Activated T-helper 17 cell treated with anti-CD3 and anti-CD28 coated beads, Interleukin-2, amount 50 U/mL, for 72 hours (primary cell): ENCODE results near the gene MDH2. TPM values are rescaled to one million over a fixed set of nuclear protein-coding genes. Genes with fewer than 3 reads are reported as not detected.
"Not testable (repeated sequence)": the region's sequence is repeated elsewhere in the genome, so short reads cannot be mapped to it uniquely, and the experiment has no call there.

Source experiments
- ATAC-seq: fragments of 150-1000 bp; cut with Tn5 transposase; replicated peaks from 2 replicates; pipeline ENCODE4 v1.10.0; 2021; ENCODE audit warnings: mild to moderate bottlenecking, moderate library complexity
- H3K27ac Mint-ChIP-seq: one replicate; pipeline ENCODE4 v1.8.0; 2022; ENCODE audit warnings: mixed read lengths
- H3K27me3 Mint-ChIP-seq: one replicate; pipeline ENCODE4 v1.8.0; 2022; ENCODE audit warnings: mixed read lengths
- H3K36me3 Mint-ChIP-seq: one replicate; pipeline ENCODE4 v1.8.0; 2022; ENCODE audit warnings: low read depth, mild to moderate bottlenecking, mixed read lengths
- H3K4me1 Mint-ChIP-seq: one replicate; pipeline ENCODE4 v1.8.0; 2022; ENCODE audit warnings: mixed read lengths
- H3K4me3 Mint-ChIP-seq: one replicate; pipeline ENCODE4 v1.8.0; 2022; ENCODE audit warnings: mild to moderate bottlenecking, mixed read lengths
- H3K9me3 Mint-ChIP-seq: one replicate; pipeline ENCODE4 v1.8.0; 2022; ENCODE audit warnings: mixed read lengths
- total RNA-seq, 2 donors: library from RNA; stranded (reverse); gene quantifications; one replicate each; pipeline ENCODE4 v1.2.3, GENCODE V29; 2022

Gene MDH2
- total RNA-seq = 100 to 1,000 TPM; 155 to 231 TPM

- ATAC-seq = peak; percentile 98
- Mint-ChIP-seq H3K9me3 (no peaks in the 10 kb centered on the region), H3K27me3 (no peaks in the 10 kb centered on the region), H3K4me1 (peaks cover 33% of the 10 kb centered on the region), H3K27ac (peak within 1 kb of the TSS; percentile 99), H3K4me3 (peak within 1 kb of the TSS; percentile 97), H3K36me3 (peaks cover 61% of the 10 kb centered on the region)
Observed at GRCh38 chr7:76047811-76048667, at the start of gene MDH2, which contains the start of gene STYXL1. Gene MDH2, plus strand, starts transcription at chr7:76048106. Its CDS starts 55 bp downstream, at chr7:76048161. Gene STYXL1, minus strand, starts transcription at chr7:76048000. Its CDS starts 17,477 bp downstream, at chr7:76030523.

GRCh38 chr7:76000566-76000965, 47.3 kb upstream of the MDH2 start:
- peaks cover 67% of the 10 kb centered on the region for H3K36me3 Mint-ChIP-seq
- H3K27ac Mint-ChIP-seq = no peak overlapping the region
- no peaks in the 10 kb centered on the region for H3K27me3 Mint-ChIP-seq
- H3K4me1 Mint-ChIP-seq = peaks cover 15% of the 10 kb centered on the region
- ATAC-seq = no peak
- H3K4me3 Mint-ChIP-seq = no peak overlapping the region
- no peaks in the 10 kb centered on the region for H3K9me3 Mint-ChIP-seq

DNA sequence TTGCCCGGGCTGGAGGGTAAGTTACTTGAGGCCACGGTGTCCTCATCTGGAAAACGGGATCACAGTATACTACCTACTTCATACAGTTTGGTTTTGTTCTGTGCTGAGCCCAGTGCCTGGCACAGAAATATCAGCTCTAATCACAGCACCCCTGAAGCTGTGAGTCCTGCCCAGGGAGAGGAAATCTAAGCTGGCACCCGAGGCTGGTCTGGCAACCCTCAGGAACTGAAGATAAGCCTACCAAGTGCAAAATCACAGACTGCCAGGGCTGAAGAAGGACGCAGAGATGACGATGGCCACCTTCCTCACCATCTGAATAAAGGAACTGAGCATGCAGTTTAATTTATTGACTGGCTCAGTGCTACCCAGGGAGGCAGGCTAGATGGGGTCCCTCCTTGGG, 45.8 kb upstream of the MDH2 start:
- Mint-ChIP-seq H3K36me3 (peaks cover 54% of the 10 kb centered on the region), H3K27me3 (no peaks in the 10 kb centered on the region), H3K9me3 (no peaks in the 10 kb centered on the region), H3K4me3 (no peak overlapping the region), H3K4me1 (peaks cover 10% of the 10 kb centered on the region), H3K27ac (no peak overlapping the region)
- no peak for ATAC-seq

DNA sequence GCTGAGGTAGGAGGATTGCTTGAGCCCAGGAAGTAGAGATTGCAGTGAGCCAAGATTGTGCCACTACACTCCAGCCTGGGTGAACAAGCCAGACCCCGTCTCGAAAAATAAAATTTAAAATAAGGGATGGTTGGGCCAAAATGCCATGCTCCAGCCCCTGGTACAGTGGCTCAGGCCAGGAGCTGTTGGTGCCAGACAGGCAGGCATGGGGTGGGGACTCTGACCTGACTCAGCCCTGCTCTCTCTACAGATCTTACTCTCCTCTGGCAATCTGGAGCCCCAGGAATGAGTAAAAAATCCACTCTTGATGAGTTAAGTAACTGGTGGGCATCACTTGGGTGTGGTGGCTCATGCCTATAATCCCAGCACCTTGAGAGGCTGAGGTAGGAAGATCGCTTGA, 45.1 kb upstream of the MDH2 start:
- peaks cover 48% of the 10 kb centered on the region for H3K36me3 Mint-ChIP-seq
- no peaks in the 10 kb centered on the region for H3K9me3 Mint-ChIP-seq
- H3K27me3 Mint-ChIP-seq = no peaks in the 10 kb centered on the region
- H3K4me1 Mint-ChIP-seq = peaks cover 4% of the 10 kb centered on the region
- H3K27ac Mint-ChIP-seq = no peak overlapping the region
- ATAC-seq = peak; percentile 42
- H3K4me3 Mint-ChIP-seq = no peak overlapping the region

- Mint-ChIP-seq H3K9me3 (no peaks in the 10 kb centered on the region), H3K4me3 (no peak overlapping the region), H3K4me1 (peaks cover 8% of the 10 kb centered on the region), H3K36me3 (peaks cover 47% of the 10 kb centered on the region), H3K27me3 (no peaks in the 10 kb centered on the region), H3K27ac (no peak overlapping the region)
- ATAC-seq = no peak
Observed at GRCh38 chr7:76003351-76003750, 44.6 kb upstream of the MDH2 start.

- H3K27ac Mint-ChIP-seq, H3K4me3 Mint-ChIP-seq, H3K9me3 Mint-ChIP-seq, ATAC-seq, H3K27me3 Mint-ChIP-seq: not testable (repeated sequence)
- H3K36me3 Mint-ChIP-seq = peaks cover 41% of the 10 kb centered on the region
- H3K4me1 Mint-ChIP-seq = peaks cover 21% of the 10 kb centered on the region
Observed at GRCh38 chr7:76005004-76005403, 42.9 kb upstream of the MDH2 start.

- no peaks in the 10 kb centered on the region for H3K9me3 Mint-ChIP-seq
- no peaks in the 10 kb centered on the region for H3K27me3 Mint-ChIP-seq
- peak overlapping the region; percentile 43 for H3K4me3 Mint-ChIP-seq
- H3K36me3 Mint-ChIP-seq = peaks cover 51% of the 10 kb centered on the region
- peak overlapping the region; percentile 86 for H3K27ac Mint-ChIP-seq
- peaks cover 31% of the 10 kb centered on the region for H3K4me1 Mint-ChIP-seq
- peak; percentile 67 for ATAC-seq
Observed at GRCh38 chr7:76008156-76008687, 39.7 kb upstream of the MDH2 start.

GRCh38 chr7:76009672-76010600, 38.0 kb upstream of the MDH2 start:
- ATAC-seq = no peak
- H3K4me3 Mint-ChIP-seq = peak overlapping the region; percentile 43
- H3K36me3 Mint-ChIP-seq = peaks cover 54% of the 10 kb centered on the region
- no peaks in the 10 kb centered on the region for H3K9me3 Mint-ChIP-seq
- no peaks in the 10 kb centered on the region for H3K27me3 Mint-ChIP-seq
- peaks cover 31% of the 10 kb centered on the region for H3K4me1 Mint-ChIP-seq
- H3K27ac Mint-ChIP-seq = peak overlapping the region; percentile 86

DNA sequence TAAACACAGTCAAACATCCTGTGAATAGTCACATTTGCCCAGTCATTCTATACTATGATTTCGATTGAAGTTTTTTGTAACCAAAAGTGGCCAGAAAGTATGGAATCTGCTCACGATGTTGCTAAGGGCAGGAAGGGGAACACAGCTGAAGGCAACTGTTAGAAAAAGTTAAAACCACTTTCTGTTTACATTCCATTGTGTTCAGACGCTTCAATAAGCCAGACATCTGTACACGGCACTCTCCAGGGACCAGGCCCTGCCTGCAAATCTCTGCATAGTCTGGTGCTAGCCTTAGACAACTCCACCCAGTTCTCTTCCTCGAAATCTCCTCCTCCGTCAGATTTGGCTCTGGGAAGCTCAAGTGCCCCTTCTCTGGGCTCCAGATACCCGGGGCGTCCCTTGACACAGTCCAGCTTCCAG, 36.5 kb upstream of the MDH2 start:
- no peak for ATAC-seq
- H3K9me3 Mint-ChIP-seq = no peaks in the 10 kb centered on the region
- H3K27ac Mint-ChIP-seq = peak overlapping the region; percentile 15

GRCh38 chr7:76016191-76016947, 31.5 kb upstream of the MDH2 start:
- no peak overlapping the region for H3K4me3 Mint-ChIP-seq
- no peaks in the 10 kb centered on the region for H3K9me3 Mint-ChIP-seq
- no peaks in the 10 kb centered on the region for H3K27me3 Mint-ChIP-seq
- peaks cover 5% of the 10 kb centered on the region for H3K4me1 Mint-ChIP-seq
- no peak for ATAC-seq
- peaks cover 76% of the 10 kb centered on the region for H3K36me3 Mint-ChIP-seq
- H3K27ac Mint-ChIP-seq = no peak overlapping the region

More for the DNA sequence above, 36.5 kb upstream of the MDH2 start:
- peaks cover 54% of the 10 kb centered on the region for H3K36me3 Mint-ChIP-seq
- no peaks in the 10 kb centered on the region for H3K27me3 Mint-ChIP-seq
- H3K4me1 Mint-ChIP-seq = peaks cover 26% of the 10 kb centered on the region
- H3K4me3 Mint-ChIP-seq = no peak overlapping the region

- not testable (repeated sequence) for ATAC-seq, H3K27ac Mint-ChIP-seq, H3K27me3 Mint-ChIP-seq, H3K9me3 Mint-ChIP-seq, H3K4me1 Mint-ChIP-seq, H3K4me3 Mint-ChIP-seq
- peaks cover 71% of the 10 kb centered on the region for H3K36me3 Mint-ChIP-seq
Observed at GRCh38 chr7:76018520-76018919, 29.4 kb upstream of the MDH2 start.

DNA sequence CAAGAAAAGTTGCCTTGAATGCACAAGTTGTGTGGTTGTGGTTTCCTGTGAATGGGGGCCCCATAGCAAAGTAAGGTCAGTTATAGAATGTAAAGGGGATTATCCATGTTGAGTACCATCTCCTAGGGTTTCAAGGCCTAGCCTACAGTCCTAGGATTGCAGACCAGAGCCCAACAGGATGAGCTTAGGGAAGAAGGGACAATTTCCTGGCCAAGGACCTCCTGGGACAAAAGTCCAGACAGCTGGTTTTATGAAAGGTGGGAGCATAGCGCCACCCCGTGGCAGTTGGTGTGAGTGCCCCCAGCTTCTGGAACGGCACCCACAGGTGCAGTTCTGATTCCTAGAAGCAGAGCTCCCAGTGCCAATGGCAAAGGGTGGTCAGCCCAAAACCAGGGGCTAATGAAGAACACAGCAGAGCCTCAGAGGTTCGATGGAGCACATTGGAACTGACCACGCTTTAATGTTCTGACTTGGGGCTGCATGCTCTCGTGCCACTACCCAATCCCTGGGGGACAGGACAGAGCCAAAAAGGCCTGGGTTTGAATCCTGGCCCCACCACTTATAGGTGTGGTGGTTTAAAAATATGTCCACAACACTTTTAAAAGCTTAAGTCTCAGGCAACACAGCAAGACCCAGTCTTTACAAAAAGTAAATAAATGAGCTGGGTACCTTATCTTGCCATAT, 27.7 kb upstream of the MDH2 start:
- H3K4me3 Mint-ChIP-seq = no peak overlapping the region
- no peak overlapping the region for H3K27ac Mint-ChIP-seq
- H3K27me3 Mint-ChIP-seq = no peaks in the 10 kb centered on the region
- peaks cover 9% of the 10 kb centered on the region for H3K4me1 Mint-ChIP-seq
- no peaks in the 10 kb centered on the region for H3K9me3 Mint-ChIP-seq
- peaks cover 73% of the 10 kb centered on the region for H3K36me3 Mint-ChIP-seq
- peak; percentile 77 for ATAC-seq

- H3K9me3 Mint-ChIP-seq = no peaks in the 10 kb centered on the region
- no peak for ATAC-seq
- H3K36me3 Mint-ChIP-seq = peaks cover 71% of the 10 kb centered on the region
- H3K4me3 Mint-ChIP-seq = no peak overlapping the region
- peaks cover 9% of the 10 kb centered on the region for H3K4me1 Mint-ChIP-seq
- no peaks in the 10 kb centered on the region for H3K27me3 Mint-ChIP-seq
- no peak overlapping the region for H3K27ac Mint-ChIP-seq
Observed at GRCh38 chr7:76022026-76022780, 25.7 kb upstream of the MDH2 start.
